PC-3 (cell line): ENCODE results near the gene BRD4.

Source experiments
- EZH2 ChIP-seq: fragments of 300-600 bp; sonication (generic); IDR thresholded peaks from one replicate; pipeline ENCODE4 v1.6.1; 2017; ENCODE audit warnings: antibody characterized with exemption, mild to moderate bottlenecking, low read length; ENCODE audit not compliant: unreplicated experiment
- EZH2phosphoT487 ChIP-seq: fragments of 300-600 bp; sonication (generic); IDR thresholded peaks from 2 replicates; pipeline ENCODE4 v1.6.1; 2018; ENCODE audit warnings: mild to moderate bottlenecking, antibody characterized with exemption, low read length, borderline replicate concordance
- TF ChIP-seq, protein P1 (sequence below): fragments of 300-600 bp; sonication (generic); conservative IDR thresholded peaks from 2 replicates; pipeline ENCODE4 v1.5.1; 2017; ENCODE audit warnings: antibody characterized with exemption, low read depth, mild to moderate bottlenecking, low read length

DNA sequence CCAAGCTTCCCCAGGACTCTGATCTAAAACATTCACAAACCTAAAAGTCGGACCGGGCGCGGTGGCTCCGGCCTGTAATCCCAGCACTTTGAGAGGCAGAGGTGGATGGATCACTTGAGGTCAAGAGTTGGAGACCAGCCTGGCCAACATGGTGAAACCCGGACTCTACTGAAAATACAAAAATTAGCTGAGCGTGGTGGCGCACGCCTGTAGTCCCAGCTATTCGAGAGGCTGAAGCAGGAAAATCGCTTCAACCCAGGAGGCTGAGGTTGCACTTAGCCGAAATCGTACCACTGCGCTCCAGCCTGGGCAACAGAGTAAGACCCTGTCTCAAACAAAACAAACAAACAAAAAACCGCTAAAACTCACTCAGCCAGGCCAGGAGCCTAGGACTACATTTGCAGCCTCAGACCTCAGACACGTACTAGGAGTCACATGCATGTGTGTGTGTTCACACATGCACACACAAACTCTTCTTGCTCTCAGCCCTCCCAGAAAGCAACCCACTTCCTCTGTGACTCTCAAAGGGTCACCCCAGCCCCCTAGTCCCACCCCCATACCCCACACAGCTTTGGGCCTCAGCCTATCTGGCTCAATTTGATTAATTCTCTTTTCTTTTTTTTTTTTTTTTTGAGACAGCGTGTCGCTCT, 130.8 kb downstream of the BRD4 start:
- TF ChIP-seq, protein P1, sequence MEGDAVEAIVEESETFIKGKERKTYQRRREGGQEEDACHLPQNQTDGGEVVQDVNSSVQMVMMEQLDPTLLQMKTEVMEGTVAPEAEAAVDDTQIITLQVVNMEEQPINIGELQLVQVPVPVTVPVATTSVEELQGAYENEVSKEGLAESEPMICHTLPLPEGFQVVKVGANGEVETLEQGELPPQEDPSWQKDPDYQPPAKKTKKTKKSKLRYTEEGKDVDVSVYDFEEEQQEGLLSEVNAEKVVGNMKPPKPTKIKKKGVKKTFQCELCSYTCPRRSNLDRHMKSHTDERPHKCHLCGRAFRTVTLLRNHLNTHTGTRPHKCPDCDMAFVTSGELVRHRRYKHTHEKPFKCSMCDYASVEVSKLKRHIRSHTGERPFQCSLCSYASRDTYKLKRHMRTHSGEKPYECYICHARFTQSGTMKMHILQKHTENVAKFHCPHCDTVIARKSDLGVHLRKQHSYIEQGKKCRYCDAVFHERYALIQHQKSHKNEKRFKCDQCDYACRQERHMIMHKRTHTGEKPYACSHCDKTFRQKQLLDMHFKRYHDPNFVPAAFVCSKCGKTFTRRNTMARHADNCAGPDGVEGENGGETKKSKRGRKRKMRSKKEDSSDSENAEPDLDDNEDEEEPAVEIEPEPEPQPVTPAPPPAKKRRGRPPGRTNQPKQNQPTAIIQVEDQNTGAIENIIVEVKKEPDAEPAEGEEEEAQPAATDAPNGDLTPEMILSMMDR: no peak
- TF ChIP-seq EZH2 (no peak), EZH2phosphoT487 (no peak)
